OCI-LY3 (cell line): Measurements from ENCODE around the gene KCNQ1.

Source experiments
- H2AFZ ChIP-seq: fragments of 200-600, 300-600 bp; shearing (Covaris generic); 2 replicates; pipeline ENCODE4 v1.6.0; 2014; ENCODE audit warnings: antibody characterized with exemption, low read depth, low read length
- H3K27ac ChIP-seq: fragments of 200-600, 300-600 bp; sonication (generic); 2 replicates; pipeline ENCODE4 v1.5.1; 2014; ENCODE audit warnings: mild to moderate bottlenecking, low read length, moderate library complexity, mixed read lengths
- H3K27me3 ChIP-seq: fragments of 200-600, 300-600 bp; sonication (generic); 2 replicates; pipeline ENCODE4 v1.6.1; 2014; ENCODE audit warnings: low read depth, low read length, mixed read lengths
- H3K36me3 ChIP-seq: fragments of 200-600, 300-600 bp; sonication (generic); replicated peaks from 2 replicates; pipeline ENCODE3; 2014; ENCODE audit warnings: low read depth, low read length, mixed read lengths
- H3K4me1 ChIP-seq: fragments of 300-600, 200-600 bp; sonication (generic); 2 replicates; pipeline ENCODE4 v1.6.1; 2014; ENCODE audit warnings: low read length, mixed read lengths
- H3K4me2 ChIP-seq: fragments of 200-600, 300-600 bp; sonication (generic); 2 replicates; pipeline ENCODE4 v1.6.1; 2014; ENCODE audit warnings: low read length, mixed read lengths
- H3K4me3 ChIP-seq: fragments of 300-600, 200-600 bp; sonication (generic); 2 replicates; pipeline ENCODE4 v1.5.1; 2014; ENCODE audit warnings: antibody characterized with exemption, mild to moderate bottlenecking, low read length, moderate library complexity
- H3K79me2 ChIP-seq: fragments of 300-600, 200-600 bp; shearing (Covaris generic); 2 replicates; pipeline ENCODE4 v1.6.1; 2014; ENCODE audit warnings: mild to moderate bottlenecking, low read length, mixed read lengths
- H3K9ac ChIP-seq: fragments of 300-600, 200-600 bp; shearing (Covaris generic); 2 replicates; pipeline ENCODE4 v1.6.0; 2014; ENCODE audit warnings: mild to moderate bottlenecking, low read length, moderate library complexity
- H3K9me3 ChIP-seq: fragments of 200-600, 300-600 bp; shearing (Covaris generic); 2 replicates; pipeline ENCODE4 v1.6.1; 2014; ENCODE audit warnings: low read length, mixed read lengths; ENCODE audit not compliant: insufficient read depth
- H4K20me1 ChIP-seq: fragments of 200-600, 300-600 bp; sonication (generic); 2 replicates; pipeline ENCODE4 v1.6.1; 2016; ENCODE audit warnings: low read length, mixed read lengths; ENCODE audit not compliant: insufficient read depth
- EZH2phosphoT487 ChIP-seq: fragments of 200-600 bp; shearing (Covaris generic); IDR thresholded peaks from 2 replicates; pipeline ENCODE4 v1.6.1; 2018; ENCODE audit warnings: antibody characterized with exemption, mixed run types, low read depth
- TF ChIP-seq, protein P1 (sequence below): fragments of 200-600, 300-600 bp; sonication (generic); IDR thresholded peaks from 2 replicates; pipeline ENCODE4 v1.5.1; 2014; ENCODE audit warnings: antibody characterized with exemption, low read length, low read depth

The KCNQ1 gene

DNA sequence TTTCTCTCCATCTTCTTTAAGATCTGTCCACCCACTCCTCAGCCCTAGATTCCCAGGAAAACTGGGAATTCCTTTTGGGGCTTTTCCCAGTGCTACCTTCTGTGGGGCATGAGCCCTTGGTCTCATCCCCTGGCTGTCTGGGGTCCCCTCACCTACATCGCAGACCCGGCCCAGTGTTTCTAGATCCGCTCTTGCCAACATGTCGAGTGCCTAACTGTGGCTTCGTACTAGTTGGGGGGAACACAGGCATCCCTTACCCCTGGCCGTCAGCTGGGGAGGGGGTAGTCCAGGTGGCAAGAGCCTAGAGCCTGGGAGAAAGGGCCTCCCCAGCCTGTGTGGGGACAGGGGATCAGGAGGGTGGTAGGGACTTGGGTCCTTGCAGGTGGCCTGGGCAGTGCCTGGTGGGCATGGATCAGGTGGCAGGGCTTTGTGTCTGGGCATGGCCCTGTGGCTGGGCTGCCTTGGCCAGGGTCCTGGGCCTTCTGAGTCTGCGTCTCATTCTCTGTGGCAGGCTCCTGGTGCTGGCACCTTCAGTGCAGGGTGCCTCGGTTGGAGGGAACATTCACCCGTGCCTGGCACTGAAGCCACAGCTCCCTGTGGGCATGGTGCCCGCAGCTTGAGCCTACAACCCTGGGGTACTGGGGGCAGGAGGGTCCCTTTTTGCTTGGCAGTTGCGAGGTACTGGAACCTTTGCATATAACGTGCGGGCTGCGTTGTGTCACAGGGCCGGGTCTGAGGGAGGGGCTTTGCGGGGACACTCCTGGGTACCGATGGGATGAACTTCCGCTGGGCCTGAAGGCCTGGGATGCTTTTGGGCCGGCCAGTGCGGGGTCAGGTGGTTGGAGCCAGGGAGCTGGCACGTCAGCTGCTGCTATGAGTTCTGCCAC, 4.1 kb downstream of the KCNQ1 start:
- H2AFZ ChIP-seq, result no peak overlapping the region
- no peak for TF ChIP-seq EZH2phosphoT487
- TF ChIP-seq, protein P1, sequence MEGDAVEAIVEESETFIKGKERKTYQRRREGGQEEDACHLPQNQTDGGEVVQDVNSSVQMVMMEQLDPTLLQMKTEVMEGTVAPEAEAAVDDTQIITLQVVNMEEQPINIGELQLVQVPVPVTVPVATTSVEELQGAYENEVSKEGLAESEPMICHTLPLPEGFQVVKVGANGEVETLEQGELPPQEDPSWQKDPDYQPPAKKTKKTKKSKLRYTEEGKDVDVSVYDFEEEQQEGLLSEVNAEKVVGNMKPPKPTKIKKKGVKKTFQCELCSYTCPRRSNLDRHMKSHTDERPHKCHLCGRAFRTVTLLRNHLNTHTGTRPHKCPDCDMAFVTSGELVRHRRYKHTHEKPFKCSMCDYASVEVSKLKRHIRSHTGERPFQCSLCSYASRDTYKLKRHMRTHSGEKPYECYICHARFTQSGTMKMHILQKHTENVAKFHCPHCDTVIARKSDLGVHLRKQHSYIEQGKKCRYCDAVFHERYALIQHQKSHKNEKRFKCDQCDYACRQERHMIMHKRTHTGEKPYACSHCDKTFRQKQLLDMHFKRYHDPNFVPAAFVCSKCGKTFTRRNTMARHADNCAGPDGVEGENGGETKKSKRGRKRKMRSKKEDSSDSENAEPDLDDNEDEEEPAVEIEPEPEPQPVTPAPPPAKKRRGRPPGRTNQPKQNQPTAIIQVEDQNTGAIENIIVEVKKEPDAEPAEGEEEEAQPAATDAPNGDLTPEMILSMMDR, result no peak
- no peaks in the 10 kb centered on the region for H3K4me1 ChIP-seq
- no peak overlapping the region for H3K4me2 ChIP-seq
- no peaks in the 10 kb centered on the region for H3K9me3 ChIP-seq
- no peak overlapping the region for H3K4me3 ChIP-seq
- H3K27me3 ChIP-seq, result no peaks in the 10 kb centered on the region
- H3K9ac ChIP-seq, result no peak overlapping the region
- no peaks in the 10 kb centered on the region for H4K20me1 ChIP-seq
- H3K36me3 ChIP-seq, result no peaks in the 10 kb centered on the region
- no peaks in the 10 kb centered on the region for H3K79me2 ChIP-seq
- no peak overlapping the region for H3K27ac ChIP-seq

DNA sequence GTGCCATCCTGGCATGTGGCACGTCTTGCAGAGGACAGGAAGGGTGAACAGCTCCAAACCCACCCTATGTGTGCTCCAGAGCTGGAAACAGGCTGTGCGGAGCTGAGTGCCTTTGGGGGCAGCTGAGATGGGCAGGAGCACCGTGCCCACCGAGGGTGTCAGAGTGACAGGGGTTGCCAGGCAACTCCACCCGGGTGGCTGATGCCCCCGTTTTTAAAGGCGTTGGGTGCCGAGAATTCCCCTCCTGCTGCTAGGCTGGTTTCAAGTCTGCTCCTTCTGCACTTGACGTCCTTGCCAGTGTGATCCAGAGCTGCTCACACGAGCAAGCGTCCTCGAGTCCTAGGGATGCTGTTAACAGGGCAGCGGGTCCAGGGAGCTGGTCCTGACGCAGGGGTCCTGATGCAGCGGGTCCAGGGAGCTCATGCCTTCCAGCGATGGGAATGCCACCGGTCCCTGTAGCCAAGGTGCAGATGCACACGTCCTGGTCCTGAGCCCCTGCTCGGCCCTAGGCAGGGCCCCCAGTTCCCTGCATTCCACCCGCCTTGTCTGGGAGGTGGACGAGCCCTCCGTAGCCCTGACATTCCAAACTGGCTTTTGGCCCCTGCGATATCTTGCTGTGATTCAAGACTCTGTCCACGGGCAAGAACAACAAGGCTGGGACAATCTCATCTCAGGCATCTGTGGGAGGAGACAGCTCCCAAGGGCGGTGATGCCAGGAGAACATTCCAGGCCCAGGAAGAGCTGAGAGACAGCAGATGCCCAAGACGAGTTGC, 4.9 kb downstream of the KCNQ1 start:
- Histone ChIP-seq H4K20me1 (no peaks in the 10 kb centered on the region), H3K4me1 (no peaks in the 10 kb centered on the region), H2AFZ (no peak overlapping the region)

DNA sequence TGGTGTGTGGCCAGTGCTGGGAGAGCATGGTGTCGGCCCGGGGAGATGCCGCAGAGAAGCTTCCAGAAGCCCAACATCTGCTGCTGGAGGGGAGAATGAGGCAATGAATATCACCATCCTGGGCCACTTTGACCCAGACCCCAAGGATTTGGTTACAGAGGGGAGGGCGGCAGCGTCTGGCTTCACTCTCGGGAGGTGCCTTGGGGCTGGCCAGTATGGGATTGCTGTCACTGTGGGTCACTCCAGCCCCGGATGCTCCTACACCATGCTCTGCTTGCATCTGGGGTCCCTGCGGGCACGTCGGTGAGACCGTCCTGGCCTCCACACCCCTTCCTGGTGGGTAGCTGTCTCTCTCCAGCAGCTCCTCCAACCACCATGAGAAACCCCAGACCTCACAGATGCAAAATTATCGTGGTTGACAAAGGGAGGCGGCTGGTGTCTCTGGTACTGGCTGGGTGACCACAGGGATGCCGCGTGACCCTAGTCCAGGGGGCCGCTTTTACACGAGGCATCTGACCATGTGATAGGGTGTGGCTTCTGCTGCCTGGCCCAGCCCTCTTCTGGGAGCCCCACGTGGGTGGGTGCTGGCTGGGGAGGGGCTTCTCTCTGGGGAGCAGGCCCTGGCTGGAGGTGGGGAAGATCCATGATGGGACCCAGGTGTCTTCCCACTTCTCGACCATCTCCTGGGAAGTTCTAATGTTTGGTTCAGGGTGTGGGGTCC, 5.7 kb downstream of the KCNQ1 start:
- H3K27me3 ChIP-seq, result no peaks in the 10 kb centered on the region
- H3K4me3 ChIP-seq, result no peak overlapping the region
- H3K27ac ChIP-seq, result no peak overlapping the region
- no peak overlapping the region for H3K9ac ChIP-seq
- H2AFZ ChIP-seq, result no peak overlapping the region
- H4K20me1 ChIP-seq, result no peaks in the 10 kb centered on the region
- H3K4me2 ChIP-seq, result no peak overlapping the region
- H3K36me3 ChIP-seq, result no peaks in the 10 kb centered on the region
- no peaks in the 10 kb centered on the region for H3K4me1 ChIP-seq
- no peak for TF ChIP-seq EZH2phosphoT487
- TF ChIP-seq, protein P1, result no peak
- H3K9me3 ChIP-seq, result no peaks in the 10 kb centered on the region
- no peaks in the 10 kb centered on the region for H3K79me2 ChIP-seq

More for the DNA sequence above, 4.9 kb downstream of the KCNQ1 start:
- no peak overlapping the region for H3K27ac ChIP-seq
- H3K27me3 ChIP-seq, result no peaks in the 10 kb centered on the region
- no peaks in the 10 kb centered on the region for H3K79me2 ChIP-seq
- TF ChIP-seq, protein P1, result no peak
- TF ChIP-seq EZH2phosphoT487, result no peak
- H3K4me2 ChIP-seq, result no peak overlapping the region
- H3K9ac ChIP-seq, result no peak overlapping the region
- no peaks in the 10 kb centered on the region for H3K36me3 ChIP-seq
- no peaks in the 10 kb centered on the region for H3K9me3 ChIP-seq
- H3K4me3 ChIP-seq, result no peak overlapping the region
